SW480 (cell line): Measurements from ENCODE around the gene PLEKHM1.
"Not testable (repeated sequence)": the region's sequence is repeated elsewhere in the genome, so short reads cannot be mapped to it uniquely, and the experiment has no call there.

Experiments used
- DNase-seq: peaks from one replicate; pipeline ENCODE4 v3.0.0-alpha.2; 2016; ENCODE audit warnings: low spot score

The PLEKHM1 gene

GRCh38 chr17:45490615-45491433 lies at the start of gene PLEKHM1:
PLEKHM1 (minus strand) TSS chr17:45490721; CDS start chr17:45482484, 8,237 bp downstream.
- DNase-seq = peak; percentile 66

DNA sequence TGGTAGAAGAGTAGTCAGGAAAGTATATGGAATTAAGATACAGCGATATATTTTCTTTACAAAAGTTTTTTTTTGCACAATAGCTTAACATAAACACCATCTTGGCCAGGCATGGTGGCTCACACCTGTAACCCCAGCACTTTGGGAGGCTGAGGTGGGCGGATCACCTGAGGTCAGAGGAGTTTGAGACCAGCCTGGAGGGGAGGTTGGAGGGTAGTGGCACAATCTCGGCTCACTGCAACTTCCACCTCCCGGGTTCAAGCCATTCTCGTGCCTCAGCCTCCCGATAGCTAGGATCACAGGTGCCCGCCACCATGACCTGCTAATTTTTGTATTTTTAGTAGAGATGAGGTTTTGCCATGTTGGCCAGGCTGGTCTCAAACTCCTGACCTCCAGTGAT lies 47.6 kb upstream of the PLEKHM1 start:
- not testable (repeated sequence) for DNase-seq

GRCh38 chr17:45506072-45506471 lies 15.6 kb upstream of the PLEKHM1 start:
- not testable (repeated sequence) for DNase-seq

- DNase-seq = not testable (repeated sequence)
Observed at GRCh38 chr17:45505183-45505582, 14.7 kb upstream of the PLEKHM1 start.

DNA sequence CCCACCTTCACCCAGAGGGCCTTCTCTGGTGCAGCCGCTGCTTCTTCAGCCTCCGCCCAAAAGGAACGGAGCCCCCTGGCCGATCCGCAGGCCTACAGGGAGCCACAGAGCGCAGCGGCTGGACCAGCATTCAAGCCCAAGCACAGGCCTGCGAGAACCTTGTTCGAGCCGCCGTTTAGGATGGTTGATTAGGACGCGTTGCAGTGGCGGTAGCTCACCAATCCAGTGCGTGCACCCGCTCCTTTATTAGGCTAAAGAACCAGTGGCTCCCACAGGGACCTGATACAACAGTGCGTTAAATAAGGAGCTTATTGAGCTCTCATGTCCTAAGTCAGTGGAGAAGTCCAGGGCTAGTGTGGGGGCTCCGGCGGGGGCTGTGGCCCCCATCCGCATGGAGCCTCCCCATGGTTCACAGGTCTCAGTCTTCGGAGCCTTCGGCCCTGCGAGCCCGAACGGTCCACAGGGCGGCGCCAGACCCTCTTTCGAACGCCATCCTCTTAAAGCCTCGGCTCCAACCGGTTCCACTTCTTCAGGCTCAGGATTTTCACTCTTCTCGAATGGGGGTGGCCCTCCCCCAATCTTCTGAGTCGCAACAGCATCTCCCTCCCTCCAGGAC lies 10.7 kb upstream of the PLEKHM1 start:
- DNase-seq = not testable (repeated sequence)

DNA sequence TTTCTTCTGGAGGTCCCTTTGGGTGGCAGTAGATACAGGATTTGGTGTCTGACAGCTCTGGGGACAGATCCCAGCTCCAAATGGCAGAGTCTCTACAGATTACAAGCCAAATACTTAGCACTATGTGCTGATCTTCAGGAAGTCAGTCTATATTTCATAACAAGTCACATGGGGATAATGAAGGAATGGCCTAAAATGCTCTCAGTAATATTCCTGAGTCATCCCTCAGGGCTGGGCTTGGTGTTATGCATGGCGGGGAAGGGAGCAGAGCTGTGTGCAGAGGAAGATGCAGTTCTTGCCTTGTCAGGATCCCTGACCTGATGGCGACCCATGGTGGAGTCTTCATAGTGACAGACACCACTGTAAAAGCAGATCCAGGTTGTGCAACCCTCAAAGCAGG lies 10.0 kb upstream of the PLEKHM1 start:
- not testable (repeated sequence) for DNase-seq

DNA sequence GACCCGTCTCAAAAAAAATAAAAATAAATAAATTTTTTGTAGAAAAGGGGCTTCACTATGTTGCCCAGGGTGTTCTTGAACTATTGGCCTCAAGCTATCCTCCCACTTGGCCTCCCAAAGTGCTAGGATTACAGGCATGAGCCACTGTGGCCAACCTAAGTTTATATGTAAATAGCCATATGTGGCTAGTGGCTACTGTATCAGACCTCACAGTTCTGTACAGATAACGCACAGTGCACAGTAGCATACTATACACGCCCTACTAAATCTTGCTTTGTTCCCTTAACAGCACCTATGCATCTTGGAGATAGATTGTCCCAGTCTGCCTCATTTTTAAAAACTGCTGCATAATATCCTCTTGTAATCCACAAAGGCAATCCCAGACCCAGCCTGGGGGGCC lies 8.7 kb upstream of the PLEKHM1 start:
- DNase-seq = not testable (repeated sequence)

- DNase-seq = not testable (repeated sequence)
Observed at GRCh38 chr17:45498377-45498776, 7.9 kb upstream of the PLEKHM1 start.

GRCh38 chr17:45497449-45497848 lies 6.9 kb upstream of the PLEKHM1 start:
- DNase-seq = not testable (repeated sequence)

- not testable (repeated sequence) for DNase-seq
Observed at GRCh38 chr17:45496507-45496906, 6.0 kb upstream of the PLEKHM1 start.

DNA sequence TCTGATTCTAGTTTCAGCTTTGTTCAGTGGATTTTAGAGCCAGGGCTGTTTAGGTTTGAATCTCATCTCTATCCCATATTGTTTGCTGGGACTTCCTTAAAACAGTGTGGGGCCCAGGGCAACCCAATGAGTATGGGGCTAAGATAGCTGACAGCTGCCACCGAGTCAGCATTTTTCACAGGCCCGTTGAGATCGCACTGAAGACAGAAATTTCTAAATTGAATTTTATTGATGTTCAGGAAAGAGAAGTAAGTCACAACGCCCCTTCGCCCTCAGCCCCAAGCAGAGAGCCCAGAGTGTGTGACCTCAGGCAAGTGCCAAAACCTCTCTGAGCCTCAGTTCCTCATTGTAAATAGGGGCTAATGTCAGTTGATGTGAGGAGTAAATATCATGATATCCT lies 4.0 kb upstream of the PLEKHM1 start:
- DNase-seq = not testable (repeated sequence)

- not testable (repeated sequence) for DNase-seq
Observed at GRCh38 chr17:45492156-45492555, 1.6 kb upstream of the PLEKHM1 start.

DNA sequence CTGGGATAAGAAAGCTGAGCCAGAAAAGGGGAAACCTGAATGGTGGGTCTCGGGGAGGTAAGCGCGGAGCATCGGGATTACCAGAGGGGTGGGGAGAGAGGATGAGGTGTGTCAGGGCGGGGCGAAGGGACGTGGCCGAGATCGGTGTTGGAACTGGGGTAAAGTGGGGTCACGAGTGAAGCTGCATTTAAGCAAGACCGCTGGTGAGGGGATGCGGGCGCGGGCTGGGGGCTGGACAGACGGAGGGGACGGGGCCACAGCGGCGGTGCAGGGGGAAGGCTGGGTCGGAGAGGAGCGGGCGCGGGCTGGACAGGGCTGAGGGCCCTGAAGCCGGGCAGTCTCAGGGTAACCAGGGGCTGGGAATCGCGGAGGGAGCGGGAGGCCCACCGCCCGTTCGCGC lies 323 bp downstream of the PLEKHM1 start:
- DNase-seq = not testable (repeated sequence)

DNA sequence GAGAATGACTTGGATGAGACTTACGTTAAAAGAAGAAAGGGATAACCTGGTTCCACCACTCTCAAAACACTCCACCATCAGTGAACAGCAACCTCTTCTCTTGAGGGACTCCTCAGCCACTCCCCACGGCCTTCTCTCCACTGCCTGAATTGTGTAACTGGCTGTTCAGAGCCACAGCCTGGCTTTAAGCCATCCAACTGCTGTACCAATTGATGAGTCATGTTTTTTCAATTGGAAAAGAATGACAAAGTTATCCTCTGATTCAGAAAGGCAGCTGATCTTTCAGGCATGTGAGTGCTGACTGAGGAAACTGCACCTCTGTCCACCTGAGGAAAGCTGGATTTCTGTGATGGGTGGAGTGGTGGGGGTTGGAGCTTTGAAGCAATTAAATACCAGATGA lies 2.8 kb downstream of the PLEKHM1 start:
- peak; percentile 69 for DNase-seq

DNA sequence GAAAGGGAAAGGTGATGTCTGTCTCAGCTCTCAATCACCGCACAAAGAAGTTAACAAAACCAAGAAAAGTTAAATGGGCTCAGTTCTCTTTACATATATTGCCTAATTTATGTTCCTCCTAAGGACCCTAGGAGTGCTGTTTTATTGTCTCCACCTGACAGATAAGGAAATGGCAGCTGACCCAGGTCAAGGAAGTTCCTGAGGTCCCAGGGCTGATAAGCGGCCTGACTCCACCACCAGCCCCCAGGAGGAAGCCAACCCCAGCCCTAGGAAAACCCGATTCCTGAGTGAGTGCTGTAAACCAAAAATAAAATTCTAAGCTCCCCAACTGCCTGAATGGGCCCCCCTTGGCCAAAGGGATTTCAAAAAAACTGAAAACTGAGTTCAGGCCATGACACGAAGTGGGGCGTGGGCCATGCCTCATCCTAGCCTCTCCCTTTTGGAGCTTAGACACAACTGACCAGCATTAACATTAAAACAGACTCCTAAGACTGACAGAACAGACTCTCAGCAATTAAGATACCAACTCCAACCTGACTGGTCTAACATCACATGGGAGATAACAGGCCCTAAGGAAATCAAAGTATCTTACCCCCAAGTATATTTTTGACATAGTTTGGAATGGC lies 6.8 kb downstream of the PLEKHM1 start:
- not testable (repeated sequence) for DNase-seq

- DNase-seq = not testable (repeated sequence)
Observed at GRCh38 chr17:45483177-45483576, 7.3 kb downstream of the PLEKHM1 start.

- not testable (repeated sequence) for DNase-seq
Observed at GRCh38 chr17:45482317-45482716, 8.2 kb downstream of the PLEKHM1 start.

DNA sequence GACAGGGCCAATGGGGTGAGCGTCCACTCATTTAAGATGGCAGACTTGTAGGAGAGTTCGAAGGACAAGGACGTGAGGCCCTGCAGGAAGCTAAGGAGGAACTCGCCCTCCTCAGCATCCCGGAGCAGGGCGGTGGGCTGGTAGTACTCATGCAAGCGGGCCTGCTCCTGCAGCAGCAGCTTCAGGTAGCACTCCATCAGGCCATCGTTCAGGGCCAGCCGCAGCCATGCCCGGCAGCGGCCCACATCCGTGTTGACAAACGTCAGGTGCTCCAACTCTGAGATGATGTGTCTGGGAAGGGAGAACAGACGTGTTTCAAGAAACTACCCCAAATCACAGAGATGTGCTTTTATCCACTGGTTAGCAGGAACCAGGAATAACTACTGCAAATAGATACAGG lies 15.1 kb downstream of the PLEKHM1 start:
- DNase-seq = not testable (repeated sequence)

- not testable (repeated sequence) for DNase-seq
Observed at GRCh38 chr17:45472249-45472648, 18.3 kb downstream of the PLEKHM1 start.

GRCh38 chr17:45469204-45469563 lies 21.3 kb downstream of the PLEKHM1 start:
- DNase-seq = not testable (repeated sequence)

GRCh38 chr17:45468293-45469203 lies 22.0 kb downstream of the PLEKHM1 start:
- DNase-seq = not testable (repeated sequence)
